ENCODE measurements around the gene MAN1B1.

GRCh38 chr9:137048655-137049543 is 37.9 kb upstream of the MAN1B1 start:
- no peak for TF ChIP-seq CTCF (conservative IDR thresholded peaks at IDR 0.05)
- TF ChIP-seq ZFX (IDR thresholded peaks at IDR 0.05) = peak; percentile 44; the same call in 1 of the 2 replicates

Data from C4-2B (cell line).